Stimulated activated memory B cell treated with anti-CD40 and anti-IgM and Interleukin-4, amounts not matched to agents 10 μg/mL and 1 μg/mL and 100 μg/mL, for 72 hours (primary cell): ENCODE measurements around the gene LAMA4.
A peak's percentile ranks its signal among the peaks of the same experiment; 100 is the strongest.

Experiments
- ATAC-seq: fragments of 150-1000 bp; cut with Tn5 transposase; 2 replicates; pipeline ENCODE4 v1.10.0; 2021
- H3K27ac Mint-ChIP-seq: one replicate; pipeline ENCODE4 v1.8.0; 2022; ENCODE audit warnings: mild to moderate bottlenecking, mixed read lengths
- H3K27me3 Mint-ChIP-seq: one replicate; pipeline ENCODE4 v1.8.0; 2022; ENCODE audit warnings: mixed read lengths
- H3K36me3 Mint-ChIP-seq: one replicate; pipeline ENCODE4 v1.8.0; 2022; ENCODE audit warnings: mixed read lengths
- H3K4me1 Mint-ChIP-seq: one replicate; pipeline ENCODE4 v1.8.0; 2022; ENCODE audit warnings: mixed read lengths
- H3K4me3 Mint-ChIP-seq: one replicate; pipeline ENCODE4 v1.8.0; 2022; ENCODE audit warnings: mild to moderate bottlenecking, moderate library complexity, mixed read lengths
- H3K9me3 Mint-ChIP-seq: one replicate; pipeline ENCODE4 v1.8.0; 2022; ENCODE audit warnings: mixed read lengths

Gene LAMA4

DNA sequence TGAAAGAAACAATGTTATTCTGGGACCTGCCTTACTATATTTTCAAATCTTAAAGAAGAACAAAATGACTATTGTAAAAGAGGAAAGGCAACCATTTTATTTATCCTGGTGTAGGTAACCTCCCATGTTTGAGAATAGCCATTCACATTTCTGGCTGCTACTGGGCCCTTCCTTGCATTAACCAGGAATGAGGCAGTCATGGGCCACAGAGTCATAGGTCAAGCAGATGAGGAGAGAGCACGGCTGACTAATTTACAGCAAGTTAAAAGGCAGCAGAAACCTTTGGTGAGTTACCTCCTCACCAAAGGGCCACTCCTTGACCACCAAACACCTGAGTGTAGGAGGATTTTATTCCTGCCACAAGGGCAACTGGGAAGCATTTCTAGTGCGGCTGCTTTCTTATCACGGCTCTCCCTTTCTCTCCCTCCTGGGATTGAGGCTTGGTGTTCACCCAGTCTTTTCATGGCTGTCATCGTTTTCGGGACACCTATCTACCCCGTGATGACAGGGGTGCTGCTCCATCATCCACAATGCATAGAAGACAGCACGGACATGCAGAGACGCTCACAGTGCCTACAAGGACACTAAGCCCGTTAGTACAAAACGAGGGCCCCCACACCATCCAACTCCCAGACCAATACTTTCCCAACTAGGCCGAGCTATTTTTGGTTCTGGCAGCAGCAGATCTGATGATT is 4.4 kb upstream of the LAMA4 start:
- Mint-ChIP-seq H3K27me3 (peaks cover 29% of the 10 kb centered on the region), H3K36me3 (no peaks in the 10 kb centered on the region), H3K4me3 (no peak overlapping the region), H3K9me3 (no peaks in the 10 kb centered on the region), H3K4me1 (peaks cover 10% of the 10 kb centered on the region), H3K27ac (no peak overlapping the region)
- ATAC-seq = no peak

- ATAC-seq = no peak
- Mint-ChIP-seq H3K4me1 (peaks cover 17% of the 10 kb centered on the region), H3K27ac (no peak overlapping the region), H3K36me3 (no peaks in the 10 kb centered on the region), H3K4me3 (no peak overlapping the region), H3K27me3 (peaks cover 39% of the 10 kb centered on the region), H3K9me3 (no peaks in the 10 kb centered on the region)
Measured at GRCh38 chr6:112257178-112257855, 3.0 kb upstream of the LAMA4 start.

GRCh38 chr6:112254921-112255320 is 554 bp upstream of the LAMA4 start:
- H3K4me3 Mint-ChIP-seq = no peak overlapping the region
- ATAC-seq = no peak

GRCh38 chr6:112253498-112253840 is 898 bp downstream of the LAMA4 start:
- H3K4me1 Mint-ChIP-seq = peaks cover 17% of the 10 kb centered on the region
- no peak for ATAC-seq
- peaks cover 39% of the 10 kb centered on the region for H3K27me3 Mint-ChIP-seq

More at GRCh38 chr6:112254921-112255320, 554 bp upstream of the LAMA4 start:
- Mint-ChIP-seq H3K4me1 (peaks cover 17% of the 10 kb centered on the region), H3K27ac (no peak overlapping the region), H3K9me3 (no peaks in the 10 kb centered on the region), H3K36me3 (no peaks in the 10 kb centered on the region), H3K27me3 (peaks cover 39% of the 10 kb centered on the region)

DNA sequence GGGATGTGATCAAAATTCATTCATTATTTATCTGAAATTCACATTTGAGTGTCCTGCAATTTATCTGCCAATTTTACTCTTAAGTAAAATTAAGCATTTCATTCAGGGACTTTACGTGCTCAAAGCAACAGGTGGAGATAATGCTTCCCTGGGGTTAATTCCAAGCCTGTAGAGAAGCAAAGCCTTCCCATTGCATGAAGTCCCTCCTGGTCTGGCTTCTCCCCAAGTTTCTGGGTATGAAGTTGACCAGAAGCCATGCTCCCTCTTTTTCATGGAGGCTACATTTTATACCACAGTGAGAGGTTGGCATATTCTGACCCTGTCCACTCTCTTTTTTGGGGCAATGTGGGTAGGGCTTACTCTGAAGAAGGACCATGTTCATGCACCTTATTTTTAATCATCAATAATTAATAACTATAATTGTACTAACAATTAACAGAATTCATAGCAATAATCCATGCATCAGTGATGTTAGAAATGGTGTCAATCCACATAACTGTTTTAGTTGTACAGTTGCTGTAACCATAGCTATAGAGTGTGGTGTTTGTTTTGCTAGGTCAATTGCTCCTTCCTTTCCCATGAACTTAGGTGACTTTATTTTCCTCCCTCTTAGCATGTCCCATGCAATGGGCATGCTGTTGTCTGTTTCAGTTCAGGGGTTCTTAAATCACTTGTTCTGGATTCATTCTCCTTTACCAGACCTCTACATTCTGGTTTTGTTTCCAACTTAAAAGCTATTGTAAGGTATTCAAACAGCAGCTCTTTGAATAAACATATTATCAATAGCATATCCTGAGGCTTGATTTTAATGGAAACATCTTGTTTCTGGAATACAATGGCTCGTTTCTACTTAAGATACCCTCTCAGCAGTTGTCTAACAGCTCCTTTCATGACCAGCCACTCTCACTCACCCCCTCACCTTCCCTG is 1.5 kb downstream of the LAMA4 start:
- H3K27ac Mint-ChIP-seq = no peak overlapping the region
- H3K9me3 Mint-ChIP-seq = no peaks in the 10 kb centered on the region
- H3K27me3 Mint-ChIP-seq = peaks cover 45% of the 10 kb centered on the region
- H3K4me1 Mint-ChIP-seq = peaks cover 17% of the 10 kb centered on the region
- ATAC-seq = no peak
- H3K36me3 Mint-ChIP-seq = no peaks in the 10 kb centered on the region
- no peak overlapping the region for H3K4me3 Mint-ChIP-seq

More at GRCh38 chr6:112253498-112253840, 898 bp downstream of the LAMA4 start:
- Mint-ChIP-seq H3K36me3 (no peaks in the 10 kb centered on the region), H3K4me3 (peak overlapping the region; percentile 75), H3K27ac (no peak overlapping the region), H3K9me3 (no peaks in the 10 kb centered on the region)

GRCh38 chr6:112251171-112251875 is 3.0 kb downstream of the LAMA4 start:
- Mint-ChIP-seq H3K27me3 (peaks cover 51% of the 10 kb centered on the region), H3K27ac (no peak overlapping the region), H3K36me3 (no peaks in the 10 kb centered on the region), H3K4me3 (no peak overlapping the region), H3K4me1 (peaks cover 17% of the 10 kb centered on the region), H3K9me3 (no peaks in the 10 kb centered on the region)
- ATAC-seq = no peak

DNA sequence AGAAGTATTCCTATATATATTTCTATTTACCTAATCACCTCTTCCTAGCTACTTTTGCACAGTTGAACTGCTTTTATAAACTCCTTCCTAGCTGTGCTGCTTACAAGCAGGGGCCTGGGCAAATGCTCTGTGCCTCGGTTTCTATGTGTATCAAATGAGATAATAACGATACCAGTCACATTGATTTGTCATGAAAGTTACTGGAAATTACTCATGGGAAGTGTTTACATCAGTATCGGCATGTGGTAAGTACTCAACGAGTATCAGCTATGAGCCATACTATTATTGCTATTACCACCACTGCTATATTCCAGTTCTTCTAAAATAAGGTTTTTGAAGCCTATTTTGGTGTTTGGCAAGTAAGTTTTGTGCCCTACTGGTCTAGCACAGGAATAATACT is 4.9 kb downstream of the LAMA4 start:
- no peaks in the 10 kb centered on the region for H3K9me3 Mint-ChIP-seq
- no peaks in the 10 kb centered on the region for H3K36me3 Mint-ChIP-seq
- H3K27me3 Mint-ChIP-seq = peaks cover 37% of the 10 kb centered on the region
- no peak overlapping the region for H3K4me3 Mint-ChIP-seq
- no peak for ATAC-seq
- peaks cover 14% of the 10 kb centered on the region for H3K4me1 Mint-ChIP-seq
- H3K27ac Mint-ChIP-seq = no peak overlapping the region

DNA sequence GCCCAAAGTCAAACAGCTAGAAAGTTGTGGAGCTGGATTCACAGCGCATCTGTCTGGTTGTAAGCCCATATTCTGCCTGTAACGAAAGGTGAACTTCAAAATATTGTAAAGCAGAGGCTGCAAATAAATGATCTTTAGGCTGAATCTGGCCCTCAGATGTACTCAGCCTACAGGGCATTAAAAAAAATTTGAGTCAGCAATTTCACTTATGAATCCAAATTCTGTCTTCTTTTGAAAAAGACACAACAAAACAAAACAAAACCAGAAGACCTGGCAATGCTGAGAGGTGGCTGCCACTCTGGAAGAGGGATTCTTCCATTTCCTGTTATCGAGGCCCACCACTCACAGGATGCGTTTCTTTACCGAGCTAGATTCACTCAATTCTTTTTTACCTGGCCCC is 7.1 kb downstream of the LAMA4 start:
- no peaks in the 10 kb centered on the region for H3K36me3 Mint-ChIP-seq
- H3K27me3 Mint-ChIP-seq = peaks cover 31% of the 10 kb centered on the region
- H3K9me3 Mint-ChIP-seq = no peaks in the 10 kb centered on the region
- no peak overlapping the region for H3K27ac Mint-ChIP-seq
- no peak for ATAC-seq
- H3K4me3 Mint-ChIP-seq = no peak overlapping the region
- no peaks in the 10 kb centered on the region for H3K4me1 Mint-ChIP-seq

GRCh38 chr6:112245511-112246203 is 8.7 kb downstream of the LAMA4 start:
- Mint-ChIP-seq H3K27me3 (peaks cover 40% of the 10 kb centered on the region), H3K36me3 (no peaks in the 10 kb centered on the region), H3K27ac (no peak overlapping the region), H3K9me3 (no peaks in the 10 kb centered on the region), H3K4me3 (no peak overlapping the region), H3K4me1 (no peaks in the 10 kb centered on the region)
- no peak for ATAC-seq

DNA sequence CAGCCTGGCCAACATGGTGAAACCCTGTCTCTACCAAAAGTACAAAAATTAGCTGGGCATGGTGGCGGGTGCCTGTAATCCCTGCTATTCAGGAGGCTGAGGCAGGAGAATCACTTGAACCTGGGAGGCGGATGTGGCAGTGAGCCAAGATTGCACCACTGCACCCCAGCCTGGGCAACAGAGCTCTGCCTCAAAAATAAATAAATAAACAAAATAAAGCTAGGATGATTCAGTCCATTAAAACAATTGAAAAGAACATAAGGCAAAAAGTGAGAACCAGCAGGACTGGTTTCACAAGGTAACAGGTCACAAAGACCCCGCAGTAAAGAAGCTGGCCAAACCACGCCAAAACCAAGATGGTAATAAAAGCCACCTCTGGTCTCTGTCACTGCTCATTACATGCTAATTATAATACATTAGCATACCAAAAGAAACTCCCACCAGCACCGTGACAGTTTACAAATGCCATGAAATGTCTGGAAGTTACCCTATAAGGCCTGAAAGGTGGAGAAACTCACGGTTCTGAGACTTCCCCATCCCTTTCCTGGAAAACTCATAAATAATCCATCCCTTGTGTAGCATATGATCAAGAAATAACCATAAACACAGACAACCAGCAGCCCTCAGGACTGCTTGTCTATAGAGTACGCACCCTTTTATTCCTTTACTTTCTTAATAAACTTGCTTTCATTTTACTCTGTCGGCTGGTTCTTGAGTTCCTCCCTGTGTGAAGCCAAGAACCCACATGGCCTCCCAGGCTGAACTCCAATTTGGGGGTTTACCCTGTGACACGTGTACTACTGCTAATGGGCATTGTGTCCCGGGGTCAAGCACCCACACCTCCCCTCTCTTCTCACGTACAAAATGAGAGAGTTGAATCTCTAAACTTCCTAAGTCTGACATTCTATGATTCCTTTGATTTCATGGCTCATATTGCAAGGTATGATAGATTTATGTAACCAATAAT is 10.2 kb downstream of the LAMA4 start:
- H3K4me1 Mint-ChIP-seq = no peaks in the 10 kb centered on the region
- no peaks in the 10 kb centered on the region for H3K36me3 Mint-ChIP-seq
- H3K9me3 Mint-ChIP-seq = no peaks in the 10 kb centered on the region
- ATAC-seq = no peak
- H3K27ac Mint-ChIP-seq = no peak overlapping the region
- H3K27me3 Mint-ChIP-seq = peaks cover 40% of the 10 kb centered on the region
- H3K4me3 Mint-ChIP-seq = no peak overlapping the region

GRCh38 chr6:112241820-112242429 is 12.4 kb downstream of the LAMA4 start:
- H3K36me3 Mint-ChIP-seq = no peaks in the 10 kb centered on the region
- no peak for ATAC-seq
- H3K4me1 Mint-ChIP-seq = no peaks in the 10 kb centered on the region

DNA sequence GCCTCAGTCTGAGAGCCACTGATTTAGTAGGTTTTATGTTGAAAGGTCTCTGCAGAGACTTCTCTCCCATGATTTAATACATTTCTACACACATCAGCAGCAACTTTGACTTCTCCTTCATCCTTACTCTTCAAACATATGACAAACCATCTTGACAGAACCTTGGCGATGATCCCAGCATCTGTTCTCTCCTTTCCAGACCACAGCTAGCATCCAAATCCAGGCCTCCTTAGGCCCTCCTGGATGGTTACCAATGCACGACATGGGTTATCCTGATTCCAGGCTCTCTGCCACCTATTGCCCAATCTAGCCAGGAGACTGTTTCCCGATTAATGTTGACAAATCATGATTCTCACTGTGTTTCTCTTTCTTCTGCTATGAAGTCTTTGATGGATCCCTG is 16.8 kb downstream of the LAMA4 start:
- no peak for ATAC-seq
- Mint-ChIP-seq H3K36me3 (no peaks in the 10 kb centered on the region), H3K27me3 (peaks cover 19% of the 10 kb centered on the region), H3K4me1 (no peaks in the 10 kb centered on the region), H3K4me3 (no peak overlapping the region), H3K9me3 (no peaks in the 10 kb centered on the region), H3K27ac (no peak overlapping the region)

More at GRCh38 chr6:112241820-112242429, 12.4 kb downstream of the LAMA4 start:
- peaks cover 25% of the 10 kb centered on the region for H3K27me3 Mint-ChIP-seq
- no peaks in the 10 kb centered on the region for H3K9me3 Mint-ChIP-seq
- H3K4me3 Mint-ChIP-seq = no peak overlapping the region
- H3K27ac Mint-ChIP-seq = no peak overlapping the region

DNA sequence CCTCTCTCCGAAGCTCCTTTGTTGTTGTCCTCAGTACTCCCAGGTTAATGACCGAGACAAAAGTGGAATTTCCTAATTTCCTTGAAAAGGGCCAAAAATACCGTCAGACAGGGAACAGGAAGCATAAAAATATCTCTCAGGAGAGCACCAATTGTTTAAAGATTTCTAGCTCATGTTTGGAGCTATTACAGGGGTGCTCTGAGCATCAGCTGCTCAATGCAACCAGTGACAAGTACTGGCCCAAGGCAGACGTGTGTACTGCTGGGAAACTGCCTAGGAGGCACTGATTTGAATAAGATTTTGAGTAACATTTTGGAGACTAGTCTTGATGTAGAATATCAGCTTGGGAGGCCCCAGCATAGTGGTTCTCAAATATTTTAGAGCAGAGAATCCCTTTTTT is 17.3 kb downstream of the LAMA4 start:
- ATAC-seq = no peak
- Mint-ChIP-seq H3K27ac (no peak overlapping the region), H3K4me3 (no peak overlapping the region)

More for the DNA sequence above, 17.3 kb downstream of the LAMA4 start:
- peaks cover 14% of the 10 kb centered on the region for H3K27me3 Mint-ChIP-seq
- H3K9me3 Mint-ChIP-seq = no peaks in the 10 kb centered on the region
- no peaks in the 10 kb centered on the region for H3K4me1 Mint-ChIP-seq
- no peaks in the 10 kb centered on the region for H3K36me3 Mint-ChIP-seq
